Measurements from ENCODE around the gene GNA14.
A peak's percentile ranks its signal among the peaks of the same experiment; 100 is the strongest.

DNA sequence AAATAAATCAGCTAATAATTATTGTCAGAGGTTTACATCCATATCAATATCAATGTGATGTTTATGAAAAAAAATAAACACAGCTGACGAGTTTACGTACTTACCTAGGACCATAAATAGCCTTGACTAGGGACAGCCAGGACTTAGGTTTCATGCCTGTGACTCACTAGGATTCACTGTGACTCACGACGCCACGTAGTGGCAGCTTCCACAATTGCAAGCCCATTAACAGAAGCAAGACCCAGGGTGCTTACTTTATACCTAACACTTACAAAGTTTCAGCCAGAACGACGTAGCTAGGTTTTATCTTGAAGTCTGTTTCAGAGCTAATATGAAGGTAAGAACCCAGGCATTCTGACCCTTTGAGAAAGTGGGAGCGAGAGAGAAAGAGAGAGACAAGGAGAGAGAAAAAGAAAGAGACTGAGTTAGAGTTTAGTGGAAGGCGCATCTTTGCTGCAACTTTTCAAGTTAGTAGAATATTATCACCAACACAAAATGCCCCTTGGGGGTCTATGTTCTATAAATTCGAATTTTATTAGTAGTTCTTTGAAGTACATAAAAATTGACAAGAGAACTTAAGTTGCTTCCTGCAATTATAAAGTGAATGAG is 191.2 kb downstream of the GNA14 start:
- TF ChIP-seq, protein P1, sequence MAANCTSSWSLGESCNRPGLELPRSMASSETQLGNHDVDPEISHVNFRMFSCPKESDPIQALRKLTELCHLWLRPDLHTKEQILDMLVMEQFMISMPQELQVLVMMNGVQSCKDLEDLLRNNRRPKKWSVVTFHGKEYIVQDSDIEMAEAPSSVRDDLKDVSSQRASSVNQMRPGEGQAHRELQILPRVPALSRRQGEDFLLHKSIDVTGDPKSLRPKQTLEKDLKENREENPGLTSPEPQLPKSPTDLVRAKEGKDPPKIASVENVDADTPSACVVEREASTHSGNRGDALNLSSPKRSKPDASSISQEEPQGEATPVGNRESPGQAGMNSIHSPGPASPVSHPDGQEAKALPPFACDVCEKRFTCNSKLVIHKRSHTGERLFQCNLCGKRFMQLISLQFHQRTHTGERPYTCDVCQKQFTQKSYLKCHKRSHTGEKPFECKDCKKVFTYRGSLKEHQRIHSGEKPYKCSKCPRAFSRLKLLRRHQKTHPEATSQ (tag by site-specific recombination; IDR thresholded peaks at IDR 0.05): no peak
- TF ChIP-seq, protein P2, sequence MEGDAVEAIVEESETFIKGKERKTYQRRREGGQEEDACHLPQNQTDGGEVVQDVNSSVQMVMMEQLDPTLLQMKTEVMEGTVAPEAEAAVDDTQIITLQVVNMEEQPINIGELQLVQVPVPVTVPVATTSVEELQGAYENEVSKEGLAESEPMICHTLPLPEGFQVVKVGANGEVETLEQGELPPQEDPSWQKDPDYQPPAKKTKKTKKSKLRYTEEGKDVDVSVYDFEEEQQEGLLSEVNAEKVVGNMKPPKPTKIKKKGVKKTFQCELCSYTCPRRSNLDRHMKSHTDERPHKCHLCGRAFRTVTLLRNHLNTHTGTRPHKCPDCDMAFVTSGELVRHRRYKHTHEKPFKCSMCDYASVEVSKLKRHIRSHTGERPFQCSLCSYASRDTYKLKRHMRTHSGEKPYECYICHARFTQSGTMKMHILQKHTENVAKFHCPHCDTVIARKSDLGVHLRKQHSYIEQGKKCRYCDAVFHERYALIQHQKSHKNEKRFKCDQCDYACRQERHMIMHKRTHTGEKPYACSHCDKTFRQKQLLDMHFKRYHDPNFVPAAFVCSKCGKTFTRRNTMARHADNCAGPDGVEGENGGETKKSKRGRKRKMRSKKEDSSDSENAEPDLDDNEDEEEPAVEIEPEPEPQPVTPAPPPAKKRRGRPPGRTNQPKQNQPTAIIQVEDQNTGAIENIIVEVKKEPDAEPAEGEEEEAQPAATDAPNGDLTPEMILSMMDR (tag by site-specific recombination; IDR thresholded peaks at IDR 0.05): peak; percentile 34; the same call in 1 of the 2 replicates
- TF ChIP-seq ZNF121 (tag by site-specific recombination; IDR thresholded peaks at IDR 0.05) (no peak), ZNF558 (tag by site-specific recombination; IDR thresholded peaks at IDR 0.05) (no peak), ZNF274 (IDR thresholded peaks at IDR 0.05; ENCODE audit: low read length) (no peak), ZNF274 (tag by site-specific recombination; IDR thresholded peaks at IDR 0.05; ENCODE audit: borderline replicate concordance) (no peak), ZNF433 (tag by site-specific recombination; IDR thresholded peaks at IDR 0.05; ENCODE audit: low read depth) (no peak), ZNF510 (tag by site-specific recombination; IDR thresholded peaks at IDR 0.05; ENCODE audit: insufficient replicate concordance) (no peak)
- TF ChIP-seq, protein P3, sequence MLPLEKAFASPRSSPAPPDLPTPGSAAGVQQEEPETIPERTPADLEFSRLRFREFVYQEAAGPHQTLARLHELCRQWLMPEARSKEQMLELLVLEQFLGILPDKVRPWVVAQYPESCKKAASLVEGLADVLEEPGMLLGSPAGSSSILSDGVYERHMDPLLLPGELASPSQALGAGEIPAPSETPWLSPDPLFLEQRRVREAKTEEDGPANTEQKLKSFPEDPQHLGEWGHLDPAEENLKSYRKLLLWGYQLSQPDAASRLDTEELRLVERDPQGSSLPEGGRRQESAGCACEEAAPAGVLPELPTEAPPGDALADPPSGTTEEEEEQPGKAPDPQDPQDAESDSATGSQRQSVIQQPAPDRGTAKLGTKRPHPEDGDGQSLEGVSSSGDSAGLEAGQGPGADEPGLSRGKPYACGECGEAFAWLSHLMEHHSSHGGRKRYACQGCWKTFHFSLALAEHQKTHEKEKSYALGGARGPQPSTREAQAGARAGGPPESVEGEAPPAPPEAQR (tag by site-specific recombination; IDR thresholded peaks at IDR 0.05): no peak
